ENCODE measurements around the gene EDDM13.
"Not testable (repeated sequence)": the region's sequence is repeated elsewhere in the genome, so short reads cannot be mapped to it uniquely, and the experiment has no call there.

The EDDM13 gene

GRCh38 chr19:56295531-56296455 lies 23.2 kb downstream of the EDDM13 start:
- DNase-seq (ENCODE audit: low spot score) = no peak

DNA sequence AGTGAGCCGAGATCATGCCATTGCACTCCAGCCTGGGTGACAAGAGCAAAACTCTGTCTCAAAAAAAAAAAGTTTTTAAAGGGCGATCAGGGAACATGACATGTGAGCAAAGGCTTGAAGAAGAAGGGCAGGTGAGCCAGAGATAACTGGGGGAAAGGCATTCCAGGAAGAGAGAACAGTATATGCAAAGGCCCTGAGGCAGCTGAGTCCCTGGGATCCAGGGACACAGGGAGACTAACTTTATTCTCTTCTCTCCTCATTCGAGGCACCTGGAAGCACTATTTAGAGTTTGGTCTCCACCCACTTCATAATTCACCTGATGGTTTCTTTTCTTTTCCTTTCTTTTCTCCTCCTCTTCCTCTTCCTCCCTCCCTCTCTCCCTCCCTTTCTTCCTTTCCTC lies 24.5 kb downstream of the EDDM13 start:
- DNase-seq (ENCODE audit: low spot score) = no peak

GRCh38 chr19:56299688-56300087 lies 27.1 kb downstream of the EDDM13 start:
- DNase-seq (ENCODE audit: low spot score) = no peak

- DNase-seq (ENCODE audit: low spot score) = no peak
Measured at GRCh38 chr19:56301155-56301554, 28.6 kb downstream of the EDDM13 start.

DNA sequence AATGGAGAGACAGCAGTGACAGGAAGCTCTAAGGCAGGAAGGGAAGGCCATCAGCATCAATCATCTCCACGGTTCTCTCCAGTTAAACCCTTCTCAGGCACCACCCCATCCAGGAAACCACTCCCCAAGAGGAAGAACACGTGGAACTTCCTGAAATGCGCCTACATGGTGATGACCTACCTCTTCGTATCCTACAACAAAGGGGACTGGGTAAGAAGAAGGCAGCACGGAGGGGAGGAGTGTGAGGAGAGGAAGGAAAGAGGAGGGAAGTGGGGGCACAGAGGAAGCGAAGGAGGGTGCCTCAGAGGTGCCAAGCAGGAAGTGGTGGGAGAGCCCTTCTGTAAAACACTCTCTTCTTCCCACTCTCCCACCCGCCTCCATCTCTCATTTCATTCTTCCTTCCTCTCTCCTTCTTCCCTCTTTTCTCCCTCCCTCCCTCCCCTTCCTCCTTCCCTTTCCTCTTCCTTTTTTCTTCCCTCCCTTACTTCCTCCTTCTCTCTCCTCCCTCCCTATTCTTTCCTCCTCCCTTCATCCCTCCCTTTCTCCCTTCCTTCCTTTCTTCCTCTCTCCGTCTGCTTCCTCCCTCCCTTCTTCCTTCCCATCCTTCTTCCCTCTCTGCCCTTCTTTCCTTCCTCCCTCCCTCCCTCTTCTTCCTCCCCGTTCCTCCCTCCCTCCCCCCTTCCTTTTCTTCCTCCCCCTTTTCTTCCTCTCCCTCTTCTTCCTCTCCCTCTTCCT lies 29.5 kb downstream of the EDDM13 start:
- no peak for DNase-seq (ENCODE audit: low spot score)

- no peak for DNase-seq (ENCODE audit: low spot score)
Measured at GRCh38 chr19:56304243-56304642, 31.7 kb downstream of the EDDM13 start.

DNA sequence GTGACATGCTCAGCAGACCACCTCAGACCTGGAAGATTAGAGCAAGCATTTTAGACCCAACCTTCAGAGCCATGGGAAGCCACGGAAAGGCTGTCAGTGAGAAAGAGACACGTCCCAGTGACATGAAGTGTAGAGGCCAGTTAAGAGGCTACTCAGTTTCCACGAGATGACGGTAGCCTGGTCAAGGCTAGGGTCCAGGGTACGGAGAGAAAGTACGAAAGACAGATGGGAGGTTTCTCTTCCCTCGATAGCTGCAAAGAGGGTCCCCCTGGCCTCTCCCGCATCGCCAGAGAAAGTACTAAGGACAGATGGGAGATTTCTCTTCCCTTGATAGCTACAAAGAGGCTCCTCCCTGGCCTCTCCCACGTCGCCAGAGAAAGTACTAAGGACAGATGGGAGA lies 33.5 kb downstream of the EDDM13 start:
- DNase-seq (ENCODE audit: low spot score) = no peak

GRCh38 chr19:56307062-56307461 lies 34.5 kb downstream of the EDDM13 start:
- not testable (repeated sequence) for DNase-seq (ENCODE audit: low spot score)

DNA sequence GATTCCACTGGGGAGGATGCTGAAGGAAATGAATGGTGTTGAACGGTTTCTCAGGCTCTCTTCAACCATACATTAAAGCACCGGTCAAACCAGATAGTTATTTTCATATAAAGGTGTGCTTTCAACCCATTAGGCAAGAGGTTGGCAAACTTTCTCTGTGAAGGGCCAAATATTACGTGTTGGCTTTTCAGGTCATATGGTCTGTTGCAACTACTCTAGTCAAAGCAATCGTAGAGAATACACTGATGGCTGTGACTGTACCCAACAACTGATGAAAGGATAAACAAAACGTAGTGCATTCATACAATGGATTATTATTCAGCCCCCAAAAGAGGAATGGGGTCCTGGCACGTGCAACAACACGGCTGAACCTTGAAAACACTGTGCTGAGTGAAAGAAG lies 36.2 kb downstream of the EDDM13 start:
- no peak for DNase-seq (ENCODE audit: low spot score)

DNA sequence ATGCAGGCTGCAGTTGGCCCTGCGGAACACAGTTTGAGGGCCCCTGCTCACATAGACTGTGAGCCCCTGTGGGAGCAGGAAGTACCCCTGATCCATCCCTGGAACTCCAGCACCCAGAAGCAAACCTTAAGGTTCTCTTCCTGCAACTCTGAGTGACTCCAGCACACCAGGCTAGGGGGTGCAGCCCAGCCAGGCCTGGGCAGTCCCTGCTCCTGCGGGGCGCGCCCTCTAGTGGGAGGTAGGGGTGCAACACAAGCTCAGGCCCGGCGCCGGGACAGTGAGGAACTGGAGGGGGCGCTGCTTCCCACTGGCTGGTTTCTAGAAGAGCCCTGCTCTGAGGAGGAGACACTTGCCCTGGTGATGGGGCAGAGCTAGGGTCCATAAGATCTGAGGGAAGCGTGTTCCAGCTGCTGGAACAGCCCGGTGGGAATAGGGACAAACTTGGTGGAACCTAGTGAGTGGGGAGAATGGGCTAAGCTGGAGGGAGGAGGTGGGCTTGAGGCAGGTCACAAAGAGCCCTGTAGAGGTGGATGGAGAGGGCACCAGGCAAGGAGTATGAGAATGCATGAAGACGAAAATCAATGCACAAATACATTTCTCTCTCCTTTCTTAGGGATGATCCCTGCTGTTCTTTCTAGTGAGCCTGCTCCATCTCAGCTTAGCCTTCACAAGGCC lies 37.1 kb downstream of the EDDM13 start:
- peak; percentile 8 for DNase-seq (ENCODE audit: low spot score)

DNA sequence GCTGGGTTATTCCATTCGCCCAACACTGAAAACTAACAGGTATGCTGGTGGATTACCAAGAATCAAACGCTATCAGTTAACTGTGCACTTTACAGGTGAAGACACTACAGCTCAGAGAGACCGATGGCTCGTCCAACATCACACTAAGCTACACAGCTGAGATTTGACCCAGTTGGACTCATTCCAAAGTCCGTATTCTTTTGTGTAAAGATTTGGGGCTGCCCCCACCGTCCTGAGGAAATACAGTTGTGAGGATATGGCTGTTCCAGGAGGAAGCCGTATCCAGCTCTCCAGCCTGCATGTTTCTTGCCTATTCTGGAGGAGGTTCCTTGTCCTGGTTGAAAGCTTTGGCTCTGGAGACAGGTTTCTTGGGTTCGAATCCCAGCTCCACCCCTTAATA lies 37.9 kb downstream of the EDDM13 start:
- no peak for DNase-seq (ENCODE audit: low spot score)

DNA sequence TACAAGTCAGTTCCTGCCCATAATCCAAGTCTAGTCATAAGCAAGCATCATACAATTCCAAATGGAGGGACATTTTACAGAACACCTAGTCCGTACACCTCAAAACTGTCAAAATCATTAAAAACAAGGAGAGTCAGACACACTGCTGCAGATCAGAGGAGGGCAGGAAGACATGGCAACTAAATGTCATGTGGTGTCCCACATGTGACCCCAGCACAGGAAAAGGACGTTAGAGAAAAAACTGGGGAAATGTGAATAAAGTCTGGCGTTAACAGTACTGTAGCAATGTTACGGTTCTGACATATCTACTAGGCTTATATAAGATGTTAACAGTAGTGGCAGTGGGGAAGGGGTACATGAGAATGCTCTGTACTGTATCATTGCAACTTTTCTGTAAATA lies 39.8 kb downstream of the EDDM13 start:
- no peak for DNase-seq (ENCODE audit: low spot score)

GRCh38 chr19:56312787-56313657 lies 40.5 kb downstream of the EDDM13 start:
- no peak for DNase-seq (ENCODE audit: low spot score)

GRCh38 chr19:56314018-56314380 lies 41.5 kb downstream of the EDDM13 start:
- no peak for DNase-seq (ENCODE audit: low spot score)

- peak; percentile 91 for DNase-seq (ENCODE audit: low spot score)
Measured at GRCh38 chr19:56314381-56315076, 42.0 kb downstream of the EDDM13 start, which contains the start of gene ZSCAN5A. Gene ZSCAN5A, minus strand, starts transcription at chr19:56314839. Its CDS starts 89,793 bp downstream, at chr19:56225046.

- DNase-seq (ENCODE audit: low spot score) = peak; percentile 95
Measured at GRCh38 chr19:56315077-56315828, 42.7 kb downstream of the EDDM13 start.

GRCh38 chr19:56316728-56317127 lies 44.2 kb downstream of the EDDM13 start:
- DNase-seq (ENCODE audit: low spot score) = no peak

DNA sequence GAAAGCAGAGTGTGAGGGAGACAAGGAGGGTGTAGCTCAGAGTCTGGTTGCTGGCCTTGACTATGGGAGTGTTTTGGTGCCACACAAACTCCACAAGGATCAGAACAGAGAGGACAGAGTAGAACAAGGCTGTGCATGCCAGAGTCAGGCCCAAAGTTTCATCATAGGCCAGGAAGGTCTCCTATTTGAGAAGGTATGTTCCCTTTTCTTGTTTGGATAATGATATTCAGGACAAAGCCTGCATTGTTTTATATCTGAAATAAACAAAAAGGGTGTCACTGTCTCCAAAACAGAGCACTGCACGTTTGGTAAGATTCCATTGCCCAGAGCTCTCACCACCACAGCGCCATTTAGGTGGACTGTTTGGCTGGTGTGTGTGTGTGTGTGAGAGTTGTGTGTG lies 45.2 kb downstream of the EDDM13 start:
- DNase-seq (ENCODE audit: low spot score) = no peak

DNA sequence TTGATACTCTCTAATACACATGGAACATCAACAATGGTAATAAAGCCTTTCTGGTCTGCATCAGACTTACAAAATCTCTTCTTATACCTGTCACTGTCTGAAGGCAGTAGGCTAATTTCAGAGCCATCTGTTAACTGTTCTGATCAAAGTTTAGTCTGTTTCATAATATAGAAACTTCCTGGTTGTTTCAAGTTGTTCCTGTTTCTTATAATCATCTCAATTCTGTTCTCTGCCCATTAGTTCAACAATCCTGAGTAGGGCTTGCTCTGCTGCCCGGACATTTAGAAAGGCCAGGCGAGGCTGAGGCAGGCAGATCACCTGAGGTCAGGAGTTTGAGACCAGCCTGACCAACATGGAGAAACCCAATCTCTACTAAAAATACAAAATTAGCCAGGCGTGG lies 47.4 kb downstream of the EDDM13 start:
- DNase-seq (ENCODE audit: low spot score) = no peak

GRCh38 chr19:56321254-56321988 lies 48.9 kb downstream of the EDDM13 start:
- no peak for DNase-seq (ENCODE audit: low spot score)

Measured in LoVo (cell line).